Fibroblast of lung (primary cell): ENCODE results near the gene CREB3. TPM values are rescaled to one million over a fixed set of nuclear protein-coding genes. Genes with fewer than 3 reads are reported as not detected.

ENCODE experiments used
- DNase-seq, 2 donors: peaks; one replicate each; pipeline versions ENCODE4 v3.0.0 to v3.0.0-alpha.2; 2010; ENCODE audit warnings: low read depth in 2 of 2
- H2AFZ ChIP-seq: 2 replicates; pipeline ENCODE4 v1.5.1; 2012; ENCODE audit warnings: low read length, control low read depth, inconsistent platforms
- H3K27ac ChIP-seq: 2 replicates; pipeline ENCODE4 v1.5.1; 2011; ENCODE audit warnings: low read length, control low read depth; ENCODE audit not compliant: insufficient read depth
- H3K27me3 ChIP-seq: 2 replicates; pipeline ENCODE4 v1.5.1; 2011; ENCODE audit warnings: mild to moderate bottlenecking, low read length; ENCODE audit not compliant: control insufficient read depth, insufficient read depth
- H3K36me3 ChIP-seq: 2 replicates; pipeline ENCODE4 v1.5.1; 2011; ENCODE audit warnings: low read length; ENCODE audit not compliant: control insufficient read depth, insufficient read depth
- H3K4me1 ChIP-seq: 2 replicates; pipeline ENCODE4 v1.5.1; 2011; ENCODE audit warnings: low read length; ENCODE audit not compliant: control insufficient read depth, insufficient read depth; ENCODE audit errors: extremely low read depth
- H3K4me2 ChIP-seq: 2 replicates; pipeline ENCODE4 v1.5.1; 2011; ENCODE audit warnings: low read length, control low read depth; ENCODE audit not compliant: insufficient read depth; ENCODE audit errors: extremely low read depth
- H3K4me3 ChIP-seq, 4 experiments: fragments of 200-600 bp in 1 of 4; sonication (generic) in 1 of 4; replicated peaks in 1 of 4; 2 replicates each; pipeline ENCODE4 v1.5.1; 2011 to 2016; ENCODE audit warnings: low read length in 4 of 4, low read depth in 3 of 4, mild to moderate bottlenecking in 3 of 4, control low read depth in 2 of 4, inconsistent platforms in 1 of 4, mixed read lengths in 1 of 4; ENCODE audit not compliant: insufficient read depth in 1 of 4; ENCODE audit errors: control extremely low read depth in 1 of 4
- H3K79me2 ChIP-seq: 2 replicates; pipeline ENCODE4 v1.5.1; 2012; ENCODE audit warnings: mild to moderate bottlenecking, low read length, inconsistent platforms; ENCODE audit not compliant: control insufficient read depth, insufficient read depth
- H3K9ac ChIP-seq: 2 replicates; pipeline ENCODE4 v1.5.1; 2011; ENCODE audit warnings: mild to moderate bottlenecking, low read length, control low read depth; ENCODE audit not compliant: insufficient read depth
- H3K9me3 ChIP-seq: 2 replicates; pipeline ENCODE4 v1.5.1; 2012; ENCODE audit warnings: low read depth, low read length; ENCODE audit not compliant: control insufficient read depth, insufficient read depth
- H4K20me1 ChIP-seq: 2 replicates; pipeline ENCODE4 v1.5.1; 2011; ENCODE audit warnings: low read length; ENCODE audit not compliant: control insufficient read depth, insufficient read depth; ENCODE audit errors: extremely low read depth
- CTCF ChIP-seq, 2 donors: IDR thresholded peaks in 1 of 2; conservative IDR thresholded peaks in 1 of 2; 1 replicate in 1 of 2; 2 replicates in 1 of 2; pipeline ENCODE4 v1.5.1; 2011 to 2012; ENCODE audit warnings: low read length in 2 of 2, control low read depth in 1 of 2, inconsistent platforms in 1 of 2, low read depth in 1 of 2, mild to moderate bottlenecking in 1 of 2
- EZH2 ChIP-seq: IDR thresholded peaks from 2 replicates; pipeline ENCODE4 v1.5.1; 2012; ENCODE audit warnings: low read length, control low read depth, mild to moderate bottlenecking; ENCODE audit errors: missing control alignments
- polyA plus RNA-seq, 2 donors: library from polyadenylated mRNA; depleted of rRNA in 1 of 2; stranded (reverse) in 1 of 2; unstranded in 1 of 2; fragments of >200 nt; gene quantifications; 2 replicates each; pipeline ENCODE4 v1.2.1, GENCODE V29; 2011 to 2012; ENCODE audit warnings: missing spikeins in 1 of 2
- total RNA-seq: library from RNA; depleted of rRNA; stranded (reverse); fragments of >200 nt; gene quantifications from 2 replicates; pipeline ENCODE4 v1.2.1, GENCODE V29; 2014

CREB3 gene
- total and polyA plus RNA-seq, 2 donors (not counting 1 experiment from before 2014, with no cell fraction given): 50.2 to 70.2 TPM

- Histone ChIP-seq H3K27ac (no peak overlapping the region), H3K79me2 (peaks cover 33% of the 10 kb centered on the region), H3K27me3 (no peaks in the 10 kb centered on the region), H2AFZ (no peak overlapping the region), H3K4me2 (no peak overlapping the region), H3K4me3 (no peak overlapping the region), H3K36me3 (peaks cover 34% of the 10 kb centered on the region), H3K4me1 (peaks cover 4% of the 10 kb centered on the region), H3K9ac (no peak overlapping the region), H4K20me1 (peaks cover 2% of the 10 kb centered on the region), H3K9me3 (no peaks in the 10 kb centered on the region)
- TF ChIP-seq EZH2 (no peak), CTCF (conservative IDR thresholded peaks at IDR 0.05 in 1 of 2, IDR thresholded peaks at IDR 0.05 in 1 of 2; ENCODE audit: low read depth in 1 of 2, low read length in 2 of 2) (no peak)
- no peak for DNase-seq
Measured at GRCh38 chr9:35743452-35743851, 11.0 kb downstream of the CREB3 start.

- no peak for TF ChIP-seq CTCF (conservative IDR thresholded peaks at IDR 0.05 in 1 of 2, IDR thresholded peaks at IDR 0.05 in 1 of 2; ENCODE audit: low read depth in 1 of 2, low read length in 2 of 2)
- no peak for TF ChIP-seq EZH2
- no peak overlapping the region for H3K4me2 ChIP-seq
- no peak overlapping the region for H3K4me3 ChIP-seq
- H3K9ac ChIP-seq: no peak overlapping the region
- H3K79me2 ChIP-seq: peaks cover 36% of the 10 kb centered on the region
- H3K9me3 ChIP-seq: no peaks in the 10 kb centered on the region
- DNase-seq: no peak
- H4K20me1 ChIP-seq: peaks cover 2% of the 10 kb centered on the region
- H2AFZ ChIP-seq: no peak overlapping the region
- no peaks in the 10 kb centered on the region for H3K27me3 ChIP-seq
- H3K4me1 ChIP-seq: peaks cover 4% of the 10 kb centered on the region
- no peak overlapping the region for H3K27ac ChIP-seq
- H3K36me3 ChIP-seq: peaks cover 28% of the 10 kb centered on the region
Measured at GRCh38 chr9:35743880-35744518, 11.5 kb downstream of the CREB3 start.

GRCh38 chr9:35745569-35745968 lies 13.1 kb downstream of the CREB3 start:
- Histone ChIP-seq H3K9me3 (no peaks in the 10 kb centered on the region), H3K4me1 (peaks cover 7% of the 10 kb centered on the region), H3K9ac (no peak overlapping the region), H3K27ac (no peak overlapping the region), H2AFZ (no peak overlapping the region), H3K4me3 (peak overlapping the region in 2 of 4 experiments; percentile 23 to 97), H3K79me2 (peaks cover 41% of the 10 kb centered on the region), H4K20me1 (peaks cover 2% of the 10 kb centered on the region), H3K27me3 (no peaks in the 10 kb centered on the region), H3K36me3 (peaks cover 17% of the 10 kb centered on the region), H3K4me2 (peak overlapping the region; percentile 51)
- no peak for DNase-seq
- TF ChIP-seq CTCF (conservative IDR thresholded peaks at IDR 0.05 in 1 of 2, IDR thresholded peaks at IDR 0.05 in 1 of 2; ENCODE audit: low read depth in 1 of 2, low read length in 2 of 2) (no peak), EZH2 (no peak)
